ENCODE results near the gene PLXNA4.

PLXNA4 gene

GRCh38 chr7:132276976-132277725 is 299.1 kb downstream of the PLXNA4 start:
- Mint-ChIP-seq H3K9me3 (no peaks in the 10 kb centered on the region), H3K4me3 (no peak overlapping the region), H3K36me3 (no peaks in the 10 kb centered on the region), H3K27ac (no peak overlapping the region), H3K4me1 (no peaks in the 10 kb centered on the region)
- DNase-seq (ENCODE audit: low spot score in 2 of 2) (no peak), ATAC-seq (no peak)

GRCh38 chr7:132276234-132276630 is 300.0 kb downstream of the PLXNA4 start:
- ATAC-seq (no peak), DNase-seq (ENCODE audit: low spot score in 2 of 2) (no peak)
- no peaks in the 10 kb centered on the region for H3K36me3 Mint-ChIP-seq
- H3K4me1 Mint-ChIP-seq, result no peaks in the 10 kb centered on the region
- H3K9me3 Mint-ChIP-seq, result no peaks in the 10 kb centered on the region
- no peak overlapping the region for H3K4me3 Mint-ChIP-seq
- H3K27ac Mint-ChIP-seq, result no peak overlapping the region

GRCh38 chr7:132275416-132276233 is 300.6 kb downstream of the PLXNA4 start:
- ATAC-seq (no peak), DNase-seq (ENCODE audit: low spot score in 2 of 2) (no peak)
- Mint-ChIP-seq H3K4me1 (no peaks in the 10 kb centered on the region), H3K4me3 (no peak overlapping the region), H3K9me3 (no peaks in the 10 kb centered on the region), H3K27ac (no peak overlapping the region), H3K36me3 (no peaks in the 10 kb centered on the region)

- H3K4me3 Mint-ChIP-seq, result no peak overlapping the region
- H3K36me3 Mint-ChIP-seq, result no peaks in the 10 kb centered on the region
- H3K27ac Mint-ChIP-seq, result no peak overlapping the region
- H3K9me3 Mint-ChIP-seq, result no peaks in the 10 kb centered on the region
- ATAC-seq, result no peak
- H3K4me1 Mint-ChIP-seq, result no peaks in the 10 kb centered on the region
- DNase-seq (ENCODE audit: low spot score in 2 of 2), result no peak
Measured at GRCh38 chr7:132272763-132273371, 303.4 kb downstream of the PLXNA4 start.

- ATAC-seq (no peak), DNase-seq (ENCODE audit: low spot score in 2 of 2) (no peak)
- H3K4me1 Mint-ChIP-seq, result no peaks in the 10 kb centered on the region
- H3K36me3 Mint-ChIP-seq, result no peaks in the 10 kb centered on the region
- no peak overlapping the region for H3K4me3 Mint-ChIP-seq
- H3K9me3 Mint-ChIP-seq, result no peaks in the 10 kb centered on the region
- no peak overlapping the region for H3K27ac Mint-ChIP-seq
Measured at GRCh38 chr7:132270517-132270916, 305.8 kb downstream of the PLXNA4 start.

- H3K9me3 Mint-ChIP-seq, result no peaks in the 10 kb centered on the region
- no peak overlapping the region for H3K27ac Mint-ChIP-seq
- no peaks in the 10 kb centered on the region for H3K36me3 Mint-ChIP-seq
- H3K4me1 Mint-ChIP-seq, result no peaks in the 10 kb centered on the region
- no peak overlapping the region for H3K4me3 Mint-ChIP-seq
- DNase-seq (ENCODE audit: low spot score in 2 of 2), result no peak
- ATAC-seq, result no peak
Measured at GRCh38 chr7:132269718-132270117, 306.6 kb downstream of the PLXNA4 start.

GRCh38 chr7:132263151-132263550 is 313.1 kb downstream of the PLXNA4 start:
- ATAC-seq (peak; percentile 27), DNase-seq (ENCODE audit: low spot score in 2 of 2) (no peak)
- H3K4me3 Mint-ChIP-seq, result no peak overlapping the region
- H3K27ac Mint-ChIP-seq, result no peak overlapping the region
- H3K36me3 Mint-ChIP-seq, result no peaks in the 10 kb centered on the region
- H3K9me3 Mint-ChIP-seq, result no peaks in the 10 kb centered on the region
- H3K4me1 Mint-ChIP-seq, result no peaks in the 10 kb centered on the region

GRCh38 chr7:132262160-132262470 is 314.2 kb downstream of the PLXNA4 start:
- Mint-ChIP-seq H3K9me3 (no peaks in the 10 kb centered on the region), H3K4me1 (no peaks in the 10 kb centered on the region), H3K4me3 (no peak overlapping the region), H3K36me3 (no peaks in the 10 kb centered on the region), H3K27ac (no peak overlapping the region)
- ATAC-seq (no peak), DNase-seq (ENCODE audit: low spot score in 2 of 2) (no peak)

GRCh38 chr7:132261327-132262159 is 314.7 kb downstream of the PLXNA4 start:
- Mint-ChIP-seq H3K9me3 (no peaks in the 10 kb centered on the region), H3K36me3 (no peaks in the 10 kb centered on the region)

GRCh38 chr7:132258231-132258630 is 318.0 kb downstream of the PLXNA4 start:
- no peaks in the 10 kb centered on the region for H3K36me3 Mint-ChIP-seq
- H3K4me1 Mint-ChIP-seq, result no peaks in the 10 kb centered on the region
- no peak overlapping the region for H3K27ac Mint-ChIP-seq
- no peak overlapping the region for H3K4me3 Mint-ChIP-seq
- DNase-seq (ENCODE audit: low spot score in 2 of 2) (no peak), ATAC-seq (no peak)
- H3K9me3 Mint-ChIP-seq, result no peaks in the 10 kb centered on the region

More at GRCh38 chr7:132261327-132262159, 314.7 kb downstream of the PLXNA4 start:
- Mint-ChIP-seq H3K4me1 (no peaks in the 10 kb centered on the region), H3K4me3 (no peak overlapping the region), H3K27ac (no peak overlapping the region)
- ATAC-seq, result peak; percentile 31
- DNase-seq (ENCODE audit: low spot score in 2 of 2), result no peak

GRCh38 chr7:132257253-132257652 is 319.0 kb downstream of the PLXNA4 start:
- DNase-seq (ENCODE audit: low spot score in 2 of 2) (no peak), ATAC-seq (no peak)
- Mint-ChIP-seq H3K4me3 (no peak overlapping the region), H3K36me3 (no peaks in the 10 kb centered on the region), H3K9me3 (no peaks in the 10 kb centered on the region), H3K4me1 (no peaks in the 10 kb centered on the region), H3K27ac (no peak overlapping the region)

GRCh38 chr7:132256721-132257212 is 319.5 kb downstream of the PLXNA4 start:
- ATAC-seq, result no peak
- H3K4me3 Mint-ChIP-seq, result no peak overlapping the region
- no peaks in the 10 kb centered on the region for H3K36me3 Mint-ChIP-seq
- DNase-seq (ENCODE audit: low spot score in 2 of 2), result no peak
- H3K4me1 Mint-ChIP-seq, result no peaks in the 10 kb centered on the region
- H3K27ac Mint-ChIP-seq, result no peak overlapping the region
- no peaks in the 10 kb centered on the region for H3K9me3 Mint-ChIP-seq

GRCh38 chr7:132255898-132256297 is 320.4 kb downstream of the PLXNA4 start:
- no peaks in the 10 kb centered on the region for H3K36me3 Mint-ChIP-seq
- ATAC-seq, result no peak
- no peak overlapping the region for H3K27ac Mint-ChIP-seq
- no peaks in the 10 kb centered on the region for H3K9me3 Mint-ChIP-seq
- no peaks in the 10 kb centered on the region for H3K4me1 Mint-ChIP-seq
- H3K4me3 Mint-ChIP-seq, result no peak overlapping the region
- no peak for DNase-seq (ENCODE audit: low spot score in 2 of 2)

- DNase-seq (ENCODE audit: low spot score in 2 of 2) (no peak), ATAC-seq (no peak)
- H3K9me3 Mint-ChIP-seq, result no peaks in the 10 kb centered on the region
- H3K27ac Mint-ChIP-seq, result no peak overlapping the region
- no peak overlapping the region for H3K4me3 Mint-ChIP-seq
- H3K4me1 Mint-ChIP-seq, result no peaks in the 10 kb centered on the region
- H3K36me3 Mint-ChIP-seq, result no peaks in the 10 kb centered on the region
Measured at GRCh38 chr7:132255115-132255797, 321.0 kb downstream of the PLXNA4 start.
